OCI-LY1 (cell line): Measurements from ENCODE around the gene AADAC.

ENCODE experiments used
- H2AFZ ChIP-seq: fragments of 200-600 bp; sonication (generic), shearing (Covaris generic); 2 replicates; pipeline ENCODE4 v1.6.0; 2014; ENCODE audit warnings: antibody characterized with exemption, mild to moderate bottlenecking, low read length
- H3F3A ChIP-seq: fragments of 200-600 bp; sonication (generic), shearing (Covaris generic); 2 replicates; pipeline ENCODE4 v1.6.0; 2014; ENCODE audit warnings: mild to moderate bottlenecking, antibody characterized with exemption, low read length, moderate library complexity; ENCODE audit not compliant: insufficient read depth
- H3K27ac ChIP-seq: fragments of 200-600 bp; sonication (generic); 2 replicates; pipeline ENCODE4 v1.5.1; 2014; ENCODE audit warnings: low read length, mixed run types, mild to moderate bottlenecking, low read depth; ENCODE audit not compliant: poor library complexity, severe bottlenecking
- H3K27me3 ChIP-seq: fragments of 200-600 bp; sonication (generic); 2 replicates; pipeline ENCODE4 v1.6.0; 2014; ENCODE audit warnings: antibody characterized with exemption, mild to moderate bottlenecking, low read length, moderate library complexity; ENCODE audit not compliant: insufficient read depth
- H3K36me3 ChIP-seq: fragments of 200-600 bp; sonication (generic); 2 replicates; pipeline ENCODE4 v1.6.1; 2014; ENCODE audit warnings: mild to moderate bottlenecking, antibody characterized with exemption, low read length, moderate library complexity, mixed read lengths; ENCODE audit not compliant: insufficient read depth
- H3K4me1 ChIP-seq: fragments of 200-600 bp; sonication (generic); 2 replicates; pipeline ENCODE4 v1.5.1; 2014; ENCODE audit warnings: mild to moderate bottlenecking, low read length, moderate library complexity; ENCODE audit not compliant: insufficient read depth, severe bottlenecking
- H3K4me2 ChIP-seq: fragments of 200-600 bp; sonication (generic), shearing (Covaris generic); 2 replicates; pipeline ENCODE4 v1.6.1; 2014; ENCODE audit warnings: low read length
- H3K4me3 ChIP-seq: fragments of 200-600 bp; sonication (generic); 2 replicates; pipeline ENCODE4 v1.5.1; 2014; ENCODE audit warnings: low read length, low read depth, mild to moderate bottlenecking, mixed read lengths; ENCODE audit not compliant: poor library complexity, severe bottlenecking
- H3K79me2 ChIP-seq: fragments of 200-600 bp; shearing (Covaris generic); 2 replicates; pipeline ENCODE4 v1.6.1; 2016; ENCODE audit warnings: mixed run types, low read length, mixed read lengths; ENCODE audit not compliant: insufficient read depth
- H3K9ac ChIP-seq: fragments of 200-600 bp; sonication (generic), shearing (Covaris generic); 2 replicates; pipeline ENCODE4 v1.6.1; 2014; ENCODE audit warnings: mild to moderate bottlenecking, low read length, mixed read lengths
- H3K9me2 ChIP-seq: fragments of 200-600 bp; sonication (generic), shearing (Covaris generic); 2 replicates; pipeline ENCODE4 v1.6.1; 2014; ENCODE audit warnings: low read depth, mild to moderate bottlenecking, low read length, mixed read lengths
- H3K9me3 ChIP-seq: fragments of 200-600 bp; shearing (Covaris generic); 2 replicates; pipeline ENCODE4 v1.6.1; 2014; ENCODE audit warnings: low read length, mixed read lengths
- H4K20me1 ChIP-seq: fragments of 200-600 bp; sonication (generic), shearing (Covaris generic); 2 replicates; pipeline ENCODE4 v1.6.0; 2016; ENCODE audit warnings: mild to moderate bottlenecking, low read length; ENCODE audit not compliant: insufficient read depth
- EZH2 ChIP-seq: fragments of 200-600 bp; sonication (generic), shearing (Covaris generic); IDR thresholded peaks from 2 replicates; pipeline ENCODE4 v1.8.0; 2017; ENCODE audit warnings: borderline replicate concordance, mixed run types, mild to moderate bottlenecking, antibody characterized with exemption, low read length, moderate library complexity, mixed read lengths
- TF ChIP-seq, protein P1 (sequence below): fragments of 200-600 bp; sonication (generic), shearing (Covaris generic); IDR thresholded peaks from 2 replicates; pipeline ENCODE4 v1.5.1; 2017; ENCODE audit warnings: mild to moderate bottlenecking, antibody characterized with exemption, low read length, moderate library complexity, mixed read lengths

AADAC gene

GRCh38 chr3:151835751-151836525 is 22.0 kb downstream of the AADAC start:
- no peaks in the 10 kb centered on the region for H3K36me3 ChIP-seq
- H3K27ac ChIP-seq = no peak overlapping the region
- H3K9me3 ChIP-seq = no peaks in the 10 kb centered on the region
- H3K9me2 ChIP-seq = no peaks in the 10 kb centered on the region
- TF ChIP-seq EZH2 = no peak
- TF ChIP-seq, protein P1, sequence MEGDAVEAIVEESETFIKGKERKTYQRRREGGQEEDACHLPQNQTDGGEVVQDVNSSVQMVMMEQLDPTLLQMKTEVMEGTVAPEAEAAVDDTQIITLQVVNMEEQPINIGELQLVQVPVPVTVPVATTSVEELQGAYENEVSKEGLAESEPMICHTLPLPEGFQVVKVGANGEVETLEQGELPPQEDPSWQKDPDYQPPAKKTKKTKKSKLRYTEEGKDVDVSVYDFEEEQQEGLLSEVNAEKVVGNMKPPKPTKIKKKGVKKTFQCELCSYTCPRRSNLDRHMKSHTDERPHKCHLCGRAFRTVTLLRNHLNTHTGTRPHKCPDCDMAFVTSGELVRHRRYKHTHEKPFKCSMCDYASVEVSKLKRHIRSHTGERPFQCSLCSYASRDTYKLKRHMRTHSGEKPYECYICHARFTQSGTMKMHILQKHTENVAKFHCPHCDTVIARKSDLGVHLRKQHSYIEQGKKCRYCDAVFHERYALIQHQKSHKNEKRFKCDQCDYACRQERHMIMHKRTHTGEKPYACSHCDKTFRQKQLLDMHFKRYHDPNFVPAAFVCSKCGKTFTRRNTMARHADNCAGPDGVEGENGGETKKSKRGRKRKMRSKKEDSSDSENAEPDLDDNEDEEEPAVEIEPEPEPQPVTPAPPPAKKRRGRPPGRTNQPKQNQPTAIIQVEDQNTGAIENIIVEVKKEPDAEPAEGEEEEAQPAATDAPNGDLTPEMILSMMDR = no peak
- no peaks in the 10 kb centered on the region for H3K79me2 ChIP-seq
- H3K27me3 ChIP-seq = peaks cover 4% of the 10 kb centered on the region; the same call in 1 of the 2 replicates
- H3K4me3 ChIP-seq = no peak overlapping the region
- no peak overlapping the region for H3K4me2 ChIP-seq
- no peaks in the 10 kb centered on the region for H4K20me1 ChIP-seq
- no peaks in the 10 kb centered on the region for H3K4me1 ChIP-seq
- H2AFZ ChIP-seq = no peak overlapping the region
- H3K9ac ChIP-seq = no peak overlapping the region
- no peaks in the 10 kb centered on the region for H3F3A ChIP-seq

- Histone ChIP-seq H3K79me2 (no peaks in the 10 kb centered on the region), H3K4me2 (no peak overlapping the region), H3K27ac (no peak overlapping the region), H3K9ac (no peak overlapping the region), H3F3A (no peaks in the 10 kb centered on the region), H3K27me3 (peaks cover 4% of the 10 kb centered on the region; the same call in 1 of the 2 replicates), H3K4me3 (no peak overlapping the region), H3K9me2 (no peaks in the 10 kb centered on the region), H3K36me3 (no peaks in the 10 kb centered on the region), H2AFZ (no peak overlapping the region), H3K9me3 (no peaks in the 10 kb centered on the region), H4K20me1 (no peaks in the 10 kb centered on the region), H3K4me1 (no peaks in the 10 kb centered on the region)
- no peak for TF ChIP-seq EZH2
Observed at GRCh38 chr3:151837057-151837456, 23.1 kb downstream of the AADAC start.

DNA sequence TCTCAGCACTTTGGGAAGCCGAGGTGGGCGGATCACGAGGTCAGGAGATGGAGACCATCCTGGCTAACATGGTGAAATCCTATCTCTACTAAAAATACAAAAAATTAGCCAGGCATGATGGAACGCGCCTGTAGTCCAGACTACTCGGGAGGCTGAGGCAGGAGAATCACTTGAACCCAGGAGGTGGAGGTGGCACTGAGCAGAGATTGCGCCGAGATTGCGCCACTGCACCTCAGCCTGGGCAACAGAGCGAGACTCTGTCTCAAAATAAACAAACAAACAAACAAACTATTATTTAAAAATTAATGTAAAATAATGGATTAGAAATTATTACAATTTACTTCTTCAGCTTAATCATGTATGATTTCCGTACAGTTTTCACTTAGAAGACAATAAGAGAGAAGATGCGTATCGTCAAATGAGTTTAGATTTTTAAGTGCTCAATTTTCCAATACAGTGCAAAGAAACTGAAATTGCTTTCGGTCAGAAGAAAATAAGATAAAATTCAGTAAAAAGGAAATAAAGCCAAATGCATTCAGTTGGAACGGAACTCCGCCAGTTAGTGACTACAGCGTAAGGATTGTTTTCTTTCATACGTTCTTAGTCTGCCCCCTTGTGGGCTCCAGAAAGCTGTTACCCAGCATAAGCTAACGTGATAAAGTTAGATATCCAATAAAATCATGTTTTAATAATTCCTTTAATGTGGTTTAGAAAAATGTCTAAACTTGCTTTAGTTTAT is 24.8 kb downstream of the AADAC start:
- Histone ChIP-seq H3K27me3 (peaks cover 4% of the 10 kb centered on the region; the same call in 1 of the 2 replicates), H4K20me1 (no peaks in the 10 kb centered on the region), H3F3A (no peaks in the 10 kb centered on the region), H3K36me3 (no peaks in the 10 kb centered on the region), H3K79me2 (no peaks in the 10 kb centered on the region), H2AFZ (no peak overlapping the region), H3K9me3 (no peaks in the 10 kb centered on the region), H3K4me3 (no peak overlapping the region), H3K9me2 (no peaks in the 10 kb centered on the region), H3K9ac (no peak overlapping the region), H3K4me1 (no peaks in the 10 kb centered on the region), H3K4me2 (no peak overlapping the region), H3K27ac (no peak overlapping the region)
- no peak for TF ChIP-seq EZH2
- TF ChIP-seq, protein P1 = peak; percentile 95
